ENCODE results near the gene WDR76.
A peak's percentile ranks its signal among the peaks of the same experiment; 100 is the strongest.

WDR76 gene

DNA sequence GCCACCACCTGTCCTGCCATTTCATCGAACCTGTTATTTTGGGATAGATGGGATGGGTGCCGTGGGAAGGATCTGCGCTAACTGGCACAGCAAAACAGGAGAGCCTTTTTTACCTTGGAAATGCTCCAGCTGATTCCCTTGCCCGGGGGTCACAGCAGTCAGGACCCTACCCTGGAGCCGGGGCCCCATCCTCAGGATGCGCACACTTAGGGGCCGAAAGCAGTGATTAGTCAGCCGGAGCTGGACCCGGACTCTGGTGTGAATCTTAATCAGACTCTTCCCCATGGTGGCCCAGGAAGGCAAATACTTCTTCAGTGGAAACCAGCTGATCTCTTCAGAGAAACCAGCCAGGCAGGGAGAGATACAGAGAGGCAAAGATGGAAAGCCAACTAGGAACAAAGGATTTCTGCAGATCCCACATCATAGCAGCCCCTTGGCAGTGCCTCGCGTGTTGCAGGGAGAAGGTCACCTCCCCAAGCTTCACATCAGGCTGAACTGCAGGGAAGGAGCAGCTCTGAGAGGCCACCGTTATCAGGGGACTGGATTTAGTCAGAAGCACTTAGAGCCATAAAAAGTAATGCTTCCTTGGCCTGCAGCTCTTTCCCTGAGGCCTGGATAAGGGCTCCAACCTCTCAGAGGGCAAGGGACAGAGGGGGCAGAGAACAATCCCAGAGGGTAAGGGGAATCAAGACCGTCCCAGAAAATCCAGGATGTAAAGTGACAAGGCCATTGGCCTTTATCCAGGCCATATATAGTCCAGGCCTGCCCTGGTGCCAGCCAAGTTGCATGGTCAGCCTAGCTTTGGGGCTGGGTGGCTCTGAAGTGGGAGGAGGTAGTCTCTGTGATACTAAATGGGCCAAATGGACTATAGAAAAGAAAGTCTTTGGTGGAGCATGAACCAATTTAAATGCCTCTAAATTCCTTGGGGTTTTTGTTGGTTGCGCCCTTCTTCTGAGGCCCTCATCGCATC, 52.9 kb downstream of the WDR76 start:
- DNase-seq: peak; percentile 49

DNA sequence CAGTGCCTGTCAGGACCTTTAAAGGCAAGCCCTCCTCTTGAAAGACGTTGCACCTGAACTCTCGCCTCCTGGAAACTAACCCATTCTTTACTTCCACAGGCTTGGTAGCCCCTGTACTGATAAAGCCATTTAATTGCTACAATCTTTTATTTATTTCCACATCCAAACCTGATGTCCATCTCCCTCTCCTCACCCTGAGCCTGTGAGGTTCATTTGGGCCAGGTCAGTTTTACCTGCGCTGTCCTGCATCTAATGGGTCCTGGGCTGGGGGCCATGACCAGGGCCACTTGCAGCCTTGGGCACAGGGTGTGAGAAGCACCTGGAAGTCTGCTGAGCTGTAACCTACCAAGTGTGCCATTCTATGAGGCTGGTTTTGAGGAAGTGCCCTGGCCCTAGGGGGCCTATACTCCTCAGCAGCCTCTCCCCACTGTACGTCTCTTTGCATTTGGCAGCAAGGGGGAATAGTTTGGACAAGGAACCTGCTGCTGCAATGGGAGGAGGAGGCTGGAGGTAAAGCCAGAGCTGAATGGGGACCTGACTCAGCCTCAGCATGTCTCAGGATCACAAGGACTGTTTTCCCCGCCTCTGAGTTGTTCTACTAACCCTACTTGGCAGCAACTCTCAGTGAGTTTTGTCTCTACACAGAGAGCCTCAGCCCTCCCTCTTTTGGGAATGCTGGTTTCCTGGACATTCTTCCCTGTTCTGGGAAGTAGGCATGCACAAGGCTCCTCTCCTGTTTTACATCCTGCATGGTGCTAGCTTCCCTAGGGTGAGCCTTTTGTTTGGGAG, 53.8 kb downstream of the WDR76 start:
- peak; percentile 47 for DNase-seq

DNA sequence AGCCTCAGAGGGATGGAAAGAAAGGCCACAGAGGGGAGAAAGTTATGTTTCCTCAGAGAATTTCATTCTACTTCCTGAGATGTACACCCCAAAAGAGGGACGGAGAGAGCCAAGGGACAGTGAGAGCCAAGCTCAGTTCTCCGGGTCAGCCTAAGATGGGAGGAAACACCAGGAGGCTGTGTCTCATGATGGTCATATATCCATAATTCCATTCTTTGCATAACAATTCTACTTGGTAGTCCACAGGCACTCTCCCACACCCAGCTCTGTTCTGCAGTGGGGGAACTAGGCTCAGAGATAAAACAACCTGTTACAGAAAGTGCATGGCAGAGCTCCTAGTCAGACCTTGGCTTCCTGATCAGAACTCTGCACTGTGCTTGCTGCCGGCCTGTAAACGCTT, 54.4 kb downstream of the WDR76 start:
- no peak for DNase-seq

GRCh38 chr15:43881944-43882343, 55.1 kb downstream of the WDR76 start:
- no peak for DNase-seq

DNA sequence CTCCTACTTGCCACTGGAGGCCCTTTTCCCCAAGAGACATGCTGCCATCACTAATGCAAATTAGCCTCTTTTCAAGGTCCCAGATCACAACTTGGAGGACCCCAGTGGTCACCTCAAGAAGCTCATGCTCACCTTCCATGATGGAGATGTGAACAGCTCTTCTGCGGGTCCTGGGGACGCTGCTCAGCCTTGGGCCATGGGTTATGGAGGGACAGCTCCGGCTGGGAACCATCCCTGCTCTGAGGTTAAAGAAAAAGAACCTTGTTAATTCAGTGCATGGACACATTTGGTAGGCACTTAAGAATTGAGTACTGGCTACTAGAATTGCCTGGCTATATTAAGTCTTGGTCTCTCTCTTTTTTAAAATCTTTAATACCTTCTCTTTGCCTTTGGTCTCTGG, 56.8 kb downstream of the WDR76 start:
- DNase-seq: no peak

GRCh38 chr15:43886558-43886957, 59.8 kb downstream of the WDR76 start:
- DNase-seq: no peak

DNA sequence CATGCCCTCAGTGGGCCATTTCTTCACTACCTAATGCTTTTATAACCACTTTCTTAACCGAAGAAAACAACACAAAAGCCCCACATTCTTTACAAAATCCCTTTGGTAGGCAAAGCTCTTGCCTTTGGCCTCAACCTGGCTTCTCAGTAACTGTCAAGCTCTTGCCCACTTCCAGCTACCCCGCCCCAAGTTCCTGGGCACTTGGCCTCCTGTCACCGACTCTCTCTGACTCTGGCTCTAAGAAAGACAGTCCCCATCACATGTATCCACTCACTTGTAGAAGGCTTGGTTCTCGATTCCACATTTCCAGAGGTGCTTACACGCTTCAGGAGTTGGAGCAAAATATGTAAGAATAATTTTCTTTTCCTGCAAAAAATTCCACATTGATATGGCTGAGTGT, 61.1 kb downstream of the WDR76 start:
- no peak for DNase-seq

GRCh38 chr15:43889042-43889441, 62.2 kb downstream of the WDR76 start:
- no peak for DNase-seq

DNA sequence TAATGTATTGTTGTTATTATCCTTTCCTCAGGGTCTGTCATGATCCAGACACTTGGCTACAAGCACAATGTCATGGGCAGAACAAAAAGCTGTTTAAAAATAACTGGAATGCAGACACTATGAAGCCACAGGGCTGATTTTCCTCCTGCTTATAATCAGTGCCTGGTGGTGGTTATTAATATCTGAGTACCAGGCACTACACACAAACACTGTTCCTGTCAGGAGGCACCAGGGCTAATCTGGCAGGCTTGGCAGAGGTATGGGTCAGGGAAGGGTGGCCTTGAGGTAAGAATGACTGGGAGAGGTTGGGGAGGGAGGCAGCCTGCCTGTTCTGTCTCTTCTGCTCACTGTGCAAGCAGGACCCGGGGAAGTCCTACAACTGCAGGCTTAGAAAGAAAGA, 67.2 kb downstream of the WDR76 start:
- DNase-seq: no peak

DNA sequence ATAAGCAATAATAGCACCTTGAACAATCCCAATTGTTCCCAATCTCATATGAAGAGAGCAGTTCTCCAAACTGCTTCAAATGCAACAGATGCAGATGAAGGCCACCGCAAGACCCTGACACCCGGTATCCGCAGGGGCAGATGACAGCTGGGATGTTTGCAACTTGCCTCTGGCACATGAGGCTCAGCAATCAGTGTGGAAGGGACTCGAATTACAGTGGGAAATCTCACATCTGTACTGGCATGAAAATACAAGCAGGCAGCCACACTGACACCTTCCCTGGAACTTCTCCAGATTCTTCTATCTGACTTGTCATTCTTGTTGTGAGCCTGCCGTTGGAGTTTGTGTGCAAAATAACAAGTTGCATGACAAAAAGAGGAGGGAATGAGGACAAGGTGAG, 68.8 kb downstream of the WDR76 start:
- DNase-seq: no peak

GRCh38 chr15:43896543-43896942, 69.7 kb downstream of the WDR76 start:
- DNase-seq: no peak

DNA sequence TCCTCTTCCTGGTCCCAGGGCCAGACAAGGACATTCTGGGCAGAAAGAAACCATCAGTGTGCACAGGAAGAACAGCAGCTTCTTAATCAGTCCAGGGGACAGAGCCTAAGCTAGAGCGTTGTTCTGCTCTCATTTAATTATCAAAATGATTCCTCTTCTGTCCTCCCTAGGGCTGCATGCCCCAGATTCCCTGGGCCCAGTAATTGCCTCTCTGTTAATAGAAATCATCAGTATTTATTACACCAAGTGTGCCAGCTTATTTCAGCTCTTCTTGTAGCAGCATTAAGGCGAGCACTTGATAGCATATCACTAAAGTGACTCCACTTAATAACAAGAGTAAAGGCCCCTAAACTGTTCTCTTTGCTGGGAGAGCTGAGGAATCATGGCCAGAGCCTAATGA, 72.1 kb downstream of the WDR76 start:
- no peak for DNase-seq

DNA sequence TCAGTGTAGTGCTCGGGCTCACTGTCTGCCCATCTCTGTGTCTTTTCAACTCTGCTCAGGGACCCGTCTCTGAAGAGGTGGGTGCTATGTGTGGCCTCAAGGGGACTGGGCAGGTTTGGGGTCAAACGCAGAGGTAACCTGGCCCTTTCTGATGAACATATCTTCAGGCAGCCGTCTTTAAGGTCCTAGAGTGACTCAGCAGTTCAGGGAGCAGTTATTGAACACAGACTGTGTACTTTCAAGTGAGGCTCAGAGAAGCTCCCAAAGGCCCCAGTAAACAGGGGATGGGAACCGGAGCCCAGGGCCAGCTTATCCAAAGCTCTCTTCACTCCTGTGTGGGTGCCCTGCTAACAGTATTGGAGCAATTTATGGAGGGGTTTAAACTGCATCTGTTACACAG, 73.1 kb downstream of the WDR76 start:
- no peak for DNase-seq

DNA sequence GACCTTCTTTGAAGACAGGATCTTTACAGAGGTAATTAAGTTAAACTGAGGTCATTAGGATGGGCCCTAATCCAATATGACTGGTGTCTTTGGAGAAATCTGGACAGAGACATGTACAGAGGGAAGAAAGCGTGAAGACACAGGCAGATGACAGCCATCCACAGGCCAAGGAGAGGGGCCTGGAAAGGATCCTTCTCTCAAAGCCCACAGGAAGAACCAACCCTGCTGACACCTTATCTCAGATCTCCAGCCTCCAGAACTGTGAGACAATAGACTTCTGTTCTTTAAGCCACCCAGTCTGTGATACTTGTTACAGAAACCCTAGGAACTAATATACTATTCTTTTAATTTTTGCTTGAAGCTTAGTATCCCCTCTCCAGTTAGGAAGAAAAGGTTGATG, 74.2 kb downstream of the WDR76 start:
- DNase-seq: no peak

GRCh38 chr15:43901495-43901894, 74.7 kb downstream of the WDR76 start:
- DNase-seq: no peak

- DNase-seq: peak; percentile 74
These were observed 77.1 kb downstream of the WDR76 start for GRCh38 chr15:43903864-43904290.

DNA sequence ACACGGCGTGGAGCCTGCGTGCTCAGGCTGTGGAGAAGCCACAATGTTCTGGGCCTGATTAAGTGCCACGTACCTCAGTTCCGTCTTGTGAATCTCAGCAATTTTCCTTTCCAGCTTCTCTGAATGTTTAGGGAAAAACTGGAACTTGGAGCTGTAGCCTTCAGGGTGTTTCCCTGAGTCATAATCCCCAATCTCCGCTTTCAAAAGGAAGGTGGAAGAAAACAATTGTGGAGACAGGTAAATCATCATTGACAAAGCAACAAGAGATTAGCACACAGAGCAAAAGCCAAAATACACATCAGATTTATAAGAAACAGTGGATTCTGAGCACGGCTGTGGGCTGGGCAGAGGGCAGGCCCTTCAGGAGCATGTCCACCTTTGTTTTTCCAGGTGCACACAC, 79.0 kb downstream of the WDR76 start:
- DNase-seq: no peak

DNA sequence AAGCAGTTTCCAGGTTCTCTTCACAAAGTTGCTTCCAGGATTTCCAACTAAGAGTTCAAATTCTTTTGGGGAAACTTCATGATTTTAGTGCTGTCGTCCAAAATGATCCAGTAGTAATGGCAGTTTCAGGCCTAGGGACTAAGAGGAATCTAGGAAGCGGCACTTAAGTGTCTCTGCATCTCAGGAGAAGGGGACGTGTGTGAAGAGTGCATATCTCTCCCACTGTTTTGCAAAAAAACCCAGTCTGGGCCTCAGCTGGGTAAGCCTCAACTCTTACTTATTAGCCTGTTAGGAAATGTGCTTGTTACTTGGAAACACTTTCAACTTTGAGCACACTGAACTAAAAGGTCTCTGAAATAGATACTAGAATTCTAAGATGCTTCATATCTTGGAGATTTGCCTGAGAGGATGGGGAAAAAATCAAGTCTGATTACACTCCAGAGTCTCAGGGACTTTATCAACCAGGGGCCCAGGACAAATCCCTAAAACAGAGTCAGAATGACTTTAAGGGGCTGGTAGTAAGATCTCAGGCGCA, 81.8 kb downstream of the WDR76 start:
- no peak for DNase-seq

DNA sequence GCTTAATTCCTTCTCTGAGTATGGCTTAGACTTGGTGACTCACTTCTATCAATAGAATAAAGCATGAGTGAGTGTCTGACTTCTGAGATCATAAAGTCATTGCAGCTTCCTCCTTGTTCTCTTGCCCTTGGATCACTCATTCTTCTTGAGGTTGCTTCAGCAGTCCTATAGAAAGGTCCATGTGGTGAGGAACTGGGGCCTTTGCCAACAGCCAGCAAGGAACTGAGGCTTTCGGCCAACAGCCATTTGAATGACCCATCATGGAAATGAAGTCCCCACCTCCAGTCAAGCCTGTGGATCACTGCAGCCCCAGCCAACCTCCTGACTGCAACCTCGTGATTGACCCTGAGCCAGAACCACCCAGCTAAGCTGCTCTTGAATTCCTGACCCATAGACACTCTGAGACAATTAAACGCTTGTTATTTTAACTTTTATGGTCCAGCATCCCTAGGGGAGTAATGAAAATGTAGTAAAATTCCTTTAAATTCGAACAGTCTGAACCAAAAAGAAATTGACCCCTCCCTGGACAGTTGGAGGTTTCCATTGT, 84.5 kb downstream of the WDR76 start:
- no peak for DNase-seq

DNA sequence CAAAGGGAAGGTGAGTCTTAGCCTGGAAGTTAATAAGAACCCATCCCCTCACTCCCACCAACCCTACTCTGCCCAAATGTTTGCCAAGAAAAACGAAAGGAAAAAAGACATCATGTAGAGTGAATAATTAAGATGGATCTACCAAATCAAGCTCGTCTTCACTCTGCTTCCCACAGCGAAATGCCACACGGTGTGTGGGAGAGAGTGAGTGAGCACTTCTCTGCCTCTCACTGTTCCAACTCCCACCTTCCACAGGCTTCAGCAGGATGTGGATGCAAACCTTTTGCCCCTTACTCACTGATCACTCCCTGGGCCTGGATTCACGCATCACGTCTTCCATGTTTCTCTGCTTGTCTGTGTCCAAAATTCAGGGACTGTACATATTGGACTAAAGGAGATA, 85.4 kb downstream of the WDR76 start:
- no peak for DNase-seq

DNA sequence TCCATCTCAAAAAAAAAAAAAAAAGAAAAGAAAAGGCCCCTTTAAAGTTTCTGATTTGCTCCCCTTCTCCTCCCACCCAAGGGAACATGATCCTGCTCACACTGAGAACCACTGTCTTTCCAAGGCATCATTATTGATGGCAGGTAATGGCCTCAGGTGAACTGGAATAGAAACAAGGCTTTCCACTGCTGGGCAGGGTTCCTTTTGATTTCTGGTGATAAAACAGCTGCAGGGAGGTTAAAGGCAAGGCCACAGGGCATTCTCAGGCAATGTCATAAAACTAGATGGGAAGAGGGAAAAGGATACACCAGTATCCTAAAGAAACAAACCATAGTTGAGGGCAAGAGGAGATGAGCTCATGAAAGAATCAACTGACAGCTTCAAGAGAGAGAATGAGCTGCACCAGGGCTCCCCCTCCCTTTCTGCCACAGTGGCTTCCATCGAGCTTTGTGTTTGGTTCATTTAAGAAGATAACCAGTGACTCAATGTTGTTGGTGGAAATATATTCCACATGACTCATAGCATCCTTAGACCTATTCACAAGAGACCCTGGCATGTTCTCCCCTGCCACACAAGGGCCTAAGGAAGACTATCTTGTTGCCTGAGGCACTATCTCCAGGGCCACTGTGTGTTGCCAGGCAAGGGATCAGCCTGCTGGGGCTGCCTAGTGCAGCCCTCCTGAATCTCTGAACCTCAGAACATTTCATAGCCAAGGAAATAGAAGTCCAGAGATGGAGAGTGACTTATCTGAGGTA, 86.4 kb downstream of the WDR76 start:
- no peak for DNase-seq

DNA sequence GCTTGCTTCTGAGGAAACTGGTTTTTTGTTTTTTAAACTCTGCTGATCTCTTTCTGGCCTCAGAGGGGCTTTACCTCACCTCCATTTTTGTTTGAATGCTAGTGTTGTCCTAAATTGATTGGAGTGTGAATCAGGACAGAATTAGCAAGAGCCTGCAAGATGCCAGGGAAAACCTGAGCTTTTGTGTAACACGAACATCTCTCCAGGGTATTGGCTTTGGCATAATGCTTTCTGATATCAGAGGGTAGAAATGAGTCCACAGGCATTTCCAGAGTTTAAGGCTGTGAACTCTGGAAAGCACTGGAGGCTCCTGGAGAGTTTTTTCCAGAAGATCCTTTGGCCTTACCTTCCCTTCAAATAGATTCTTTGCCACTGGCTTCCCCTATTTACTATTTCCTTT, 87.1 kb downstream of the WDR76 start:
- DNase-seq: no peak

Data from activated CD8-positive, alpha-beta memory T cell treated with anti-CD3 and anti-CD28 coated beads for 24 hours (primary cell).